Activated CD8-positive, alpha-beta T cell treated with anti-CD3 and anti-CD28 coated beads for 36 hours (primary cell): ENCODE measurements around the gene RIPPLY3. TPM values are rescaled to one million over a fixed set of nuclear protein-coding genes. Genes with fewer than 3 reads are reported as not detected.
A peak's percentile ranks its signal among the peaks of the same experiment; 100 is the strongest.

ENCODE experiments used
- ATAC-seq: fragments of 200-7000 bp; cut with Tn5 transposase; one replicate; pipeline ENCODE4 v1.10.0; 2021; ENCODE audit warnings: mild to moderate bottlenecking, moderate library complexity
- CTCF ChIA-PET: fragments of 350-600 bp; sonication (Branson Sonifier 250); formaldehyde crosslinking; loops from one replicate; lab custom pipeline; 2021; ENCODE audit warnings: antibody characterized with exemption; lab: Charles Lee
- POLR2A ChIA-PET: fragments of 350-600 bp; sonication (Branson Sonifier 250); formaldehyde crosslinking; loops from one replicate; lab custom pipeline; 2021; ENCODE audit warnings: antibody characterized with exemption; lab: Charles Lee
- DNase-seq: peaks from one replicate; pipeline ENCODE4 v3.0.0-alpha.2; 2020
- H3K27ac Mint-ChIP-seq: one replicate; pipeline ENCODE4 v1.8.0; 2021; ENCODE audit warnings: mild to moderate bottlenecking, mixed read lengths
- H3K27me3 Mint-ChIP-seq: one replicate; pipeline ENCODE4 v1.8.0; 2021; ENCODE audit warnings: mixed read lengths
- H3K36me3 Mint-ChIP-seq: one replicate; pipeline ENCODE4 v1.8.0; 2021; ENCODE audit warnings: low read depth, mixed read lengths
- H3K4me1 Mint-ChIP-seq: one replicate; pipeline ENCODE4 v1.8.0; 2021; ENCODE audit warnings: low read depth, mixed read lengths
- H3K4me3 Mint-ChIP-seq: one replicate; pipeline ENCODE4 v1.8.0; 2021; ENCODE audit warnings: mild to moderate bottlenecking, moderate library complexity, mixed read lengths
- H3K9me3 Mint-ChIP-seq: one replicate; pipeline ENCODE4 v1.8.0; 2021; ENCODE audit warnings: mixed read lengths
- intact Hi-C: fragments of 100-400 bp; cut with micrococcal nuclease; formaldehyde crosslinking; loops from one replicate; pipeline ENCODE4 v1.10.0; 2022
- total RNA-seq, 2 experiments: library from RNA; stranded (reverse); gene quantifications; one replicate each; pipeline ENCODE4 v1.2.3, GENCODE V29; 2021
- TF ChIP-seq, protein P1 (sequence below): fragments of 200-600 bp; IDR thresholded peaks from one replicate; pipeline ENCODE4 v1.8.0; 2022; ENCODE audit warnings: antibody characterized with exemption, mild to moderate bottlenecking

RIPPLY3 gene
- total RNA-seq, 2 experiments from 2014 or later = not detected

DNA sequence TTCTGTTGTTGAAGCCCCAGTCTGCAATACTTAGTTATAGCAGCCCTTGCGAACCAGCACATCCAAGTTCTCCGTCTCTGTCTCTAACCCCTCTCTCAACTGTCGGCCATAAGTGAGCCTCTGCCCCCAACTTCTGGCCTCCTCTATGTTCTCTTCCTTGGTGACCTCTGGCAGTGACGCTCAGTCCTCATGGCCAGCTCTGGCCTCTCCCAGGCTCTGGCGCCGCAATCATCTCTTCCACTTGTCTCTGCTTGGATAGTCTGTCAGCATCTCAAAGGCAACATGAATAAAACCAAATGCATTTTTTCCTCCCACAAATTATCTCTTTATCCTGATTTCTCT lies 31.7 kb upstream of the RIPPLY3 start:
- no peak for DNase-seq
- no peak for ATAC-seq
- Mint-ChIP-seq H3K9me3 (no peaks in the 10 kb centered on the region), H3K4me3 (no peak overlapping the region), H3K27ac (no peak overlapping the region), H3K36me3 (no peaks in the 10 kb centered on the region), H3K4me1 (peaks cover 21% of the 10 kb centered on the region), H3K27me3 (no peaks in the 10 kb centered on the region)
- ChIA-PET POLR2A (no interaction called here), CTCF (interaction anchor here (0.9 to 2.7 kb wide), 3 partner anchors 9 to 15 kb away, joined by 3 to 10 read pairs (median 9); partner anchors contain the start of gene HLCS)
- TF ChIP-seq, protein P1, sequence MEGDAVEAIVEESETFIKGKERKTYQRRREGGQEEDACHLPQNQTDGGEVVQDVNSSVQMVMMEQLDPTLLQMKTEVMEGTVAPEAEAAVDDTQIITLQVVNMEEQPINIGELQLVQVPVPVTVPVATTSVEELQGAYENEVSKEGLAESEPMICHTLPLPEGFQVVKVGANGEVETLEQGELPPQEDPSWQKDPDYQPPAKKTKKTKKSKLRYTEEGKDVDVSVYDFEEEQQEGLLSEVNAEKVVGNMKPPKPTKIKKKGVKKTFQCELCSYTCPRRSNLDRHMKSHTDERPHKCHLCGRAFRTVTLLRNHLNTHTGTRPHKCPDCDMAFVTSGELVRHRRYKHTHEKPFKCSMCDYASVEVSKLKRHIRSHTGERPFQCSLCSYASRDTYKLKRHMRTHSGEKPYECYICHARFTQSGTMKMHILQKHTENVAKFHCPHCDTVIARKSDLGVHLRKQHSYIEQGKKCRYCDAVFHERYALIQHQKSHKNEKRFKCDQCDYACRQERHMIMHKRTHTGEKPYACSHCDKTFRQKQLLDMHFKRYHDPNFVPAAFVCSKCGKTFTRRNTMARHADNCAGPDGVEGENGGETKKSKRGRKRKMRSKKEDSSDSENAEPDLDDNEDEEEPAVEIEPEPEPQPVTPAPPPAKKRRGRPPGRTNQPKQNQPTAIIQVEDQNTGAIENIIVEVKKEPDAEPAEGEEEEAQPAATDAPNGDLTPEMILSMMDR = no peak
- intact Hi-C loops = no loop called here

DNA sequence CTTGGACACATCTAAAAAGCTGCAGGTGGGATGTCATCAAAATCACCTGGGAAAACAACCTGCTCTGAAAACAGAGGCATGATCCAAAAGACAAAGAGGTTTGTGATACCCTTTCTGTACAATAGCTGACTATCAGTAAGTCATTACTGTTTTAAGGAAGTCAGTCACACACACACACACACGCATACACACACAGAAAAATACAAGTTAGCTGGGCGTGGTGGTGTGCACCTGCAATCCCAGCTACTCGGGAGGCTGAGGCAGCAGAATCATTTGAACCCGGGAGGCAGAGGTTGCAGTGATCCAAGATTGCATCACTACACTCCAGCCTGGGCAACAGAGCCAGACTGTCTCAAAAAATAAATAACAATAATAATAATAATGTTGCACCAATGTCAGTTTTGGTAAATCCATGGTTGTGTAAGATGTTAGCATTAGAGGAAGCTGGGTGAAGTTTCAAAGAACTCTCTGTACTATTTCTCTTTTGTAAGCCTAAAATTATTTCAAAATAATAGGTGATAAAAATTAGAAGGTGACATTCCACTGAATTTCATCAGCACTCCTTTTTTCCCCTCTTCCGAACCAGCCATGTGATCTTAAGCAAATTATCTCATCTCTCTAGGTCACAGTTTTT lies 30.2 kb upstream of the RIPPLY3 start:
- no peak for ATAC-seq
- TF ChIP-seq, protein P1 = no peak
- intact Hi-C loops = no loop called here
- H3K27ac Mint-ChIP-seq = peak overlapping the region; percentile 69
- ChIA-PET POLR2A (interaction anchor here (0.6 to 1.8 kb wide), 5 partner anchors 8 to 280 kb away, joined by 3 to 17 read pairs (median 3); no protein-coding TSS in a partner anchor), CTCF (interaction anchor here (0.6 to 4.7 kb wide), 23 partner anchors 9 to 346 kb away, joined by 3 to 33 read pairs (median 4); partner anchors contain the start of gene HLCS)
- H3K36me3 Mint-ChIP-seq = no peaks in the 10 kb centered on the region
- peaks cover 28% of the 10 kb centered on the region for H3K4me1 Mint-ChIP-seq
- H3K4me3 Mint-ChIP-seq = no peak overlapping the region
- no peak for DNase-seq
- H3K9me3 Mint-ChIP-seq = no peaks in the 10 kb centered on the region
- peaks cover 1% of the 10 kb centered on the region for H3K27me3 Mint-ChIP-seq

DNA sequence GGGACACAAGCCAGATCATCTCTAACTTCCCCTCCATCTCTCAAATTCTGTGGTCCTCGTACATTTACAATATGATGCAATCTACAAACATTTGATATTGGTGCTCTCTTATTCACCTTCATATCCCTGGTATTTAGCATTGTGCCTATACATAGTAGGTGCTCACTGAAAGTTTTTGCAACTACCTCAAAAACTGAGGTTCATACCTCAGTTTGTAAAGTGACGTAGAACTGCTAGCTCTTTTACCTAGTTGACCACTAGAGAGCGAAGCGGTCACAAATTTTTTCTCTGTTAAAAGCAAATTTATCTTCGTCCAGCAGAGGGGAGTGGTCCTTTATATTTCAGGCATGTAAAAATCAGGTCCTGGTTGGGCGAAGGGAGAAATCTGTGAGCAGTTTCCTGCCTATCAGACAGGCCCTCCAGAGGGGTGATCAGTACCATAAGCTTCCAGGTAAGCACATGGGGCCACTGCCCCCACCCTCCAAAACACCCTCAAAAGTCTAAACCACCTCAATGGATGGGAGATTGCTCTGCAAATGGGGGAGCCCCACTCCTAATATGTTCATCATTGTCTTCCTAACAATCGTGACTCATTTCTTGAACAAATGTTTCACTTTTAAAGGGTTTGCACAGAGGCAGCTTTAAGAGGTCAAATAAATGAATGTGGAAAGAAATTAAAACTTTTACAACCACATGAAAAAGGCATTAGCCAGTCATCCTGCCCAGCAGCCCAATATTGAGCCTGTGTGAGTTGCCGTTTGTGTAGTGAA lies 29.4 kb upstream of the RIPPLY3 start:
- Mint-ChIP-seq H3K36me3 (no peaks in the 10 kb centered on the region), H3K9me3 (no peaks in the 10 kb centered on the region), H3K27me3 (peaks cover 1% of the 10 kb centered on the region), H3K4me1 (peaks cover 32% of the 10 kb centered on the region), H3K27ac (peak overlapping the region; percentile 69), H3K4me3 (no peak overlapping the region)
- POLR2A ChIA-PET = interaction anchor here (0.8 to 1.8 kb wide), 4 partner anchors 9 to 12 kb away, joined by 3 to 17 read pairs (median 7); no protein-coding TSS in a partner anchor
- TF ChIP-seq, protein P1 = peak; percentile 77
- intact Hi-C loops = no loop called here
- peak; percentile 84 for DNase-seq
- peak; percentile 93 for ATAC-seq
- CTCF ChIA-PET = interaction anchor here (0.6 to 4.7 kb wide), 26 partner anchors 8 to 347 kb away, joined by 3 to 33 read pairs (median 4); partner anchors contain the start of gene HLCS

DNA sequence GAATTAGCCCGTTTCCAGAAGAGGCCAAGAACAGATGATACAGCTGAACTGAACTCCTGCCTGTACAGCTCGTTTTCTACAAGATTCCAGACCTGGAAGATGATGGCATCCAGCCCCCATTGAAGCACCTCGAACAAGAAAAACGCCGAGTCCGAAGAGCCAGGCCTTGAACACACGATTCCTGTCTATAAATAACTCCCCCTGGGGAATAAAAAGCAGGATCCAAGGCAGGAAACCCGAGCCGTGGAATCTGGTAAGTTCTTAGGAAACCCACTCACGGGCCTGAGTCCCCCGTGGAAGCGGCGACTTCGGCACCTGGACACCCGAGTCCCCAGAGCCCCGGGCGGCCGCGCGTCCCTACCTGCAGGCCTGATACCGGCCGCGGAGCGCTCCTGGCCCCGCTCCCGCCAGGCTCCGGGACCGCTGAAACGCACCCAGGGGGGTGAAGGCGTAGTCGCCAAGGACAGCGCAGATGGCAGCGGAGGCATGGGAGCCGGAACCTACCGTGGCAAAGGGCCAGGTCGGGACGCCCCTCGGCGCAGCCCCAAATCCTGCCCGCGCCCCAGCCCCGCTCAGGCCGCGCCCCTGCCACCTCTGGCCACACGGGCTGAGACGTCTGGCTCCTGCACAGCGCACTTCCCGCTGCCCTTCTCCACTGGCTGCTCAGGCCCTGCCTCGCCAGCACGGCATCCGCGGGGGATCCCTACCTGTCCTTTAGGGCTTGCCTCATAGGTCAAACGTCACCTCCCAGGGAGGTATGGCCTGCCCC lies 26.0 kb upstream of the RIPPLY3 start:
- Mint-ChIP-seq H3K4me1 (peaks cover 32% of the 10 kb centered on the region), H3K36me3 (no peaks in the 10 kb centered on the region), H3K9me3 (no peaks in the 10 kb centered on the region), H3K27me3 (peaks cover 1% of the 10 kb centered on the region), H3K4me3 (peak overlapping the region; percentile 72), H3K27ac (peak overlapping the region; percentile 52)
- intact Hi-C loops = loop anchor here (10.0 kb wide), 1 partner anchor 94 kb away; the partner anchor contains the start of genes PIGP and TTC3
- peak; percentile 23 for DNase-seq
- TF ChIP-seq, protein P1 = no peak
- POLR2A ChIA-PET = interaction anchor here (1.6 kb wide), 1 partner anchor 9 kb away, joined by 4 read pairs; no protein-coding TSS in a partner anchor
- ATAC-seq = peak; percentile 15
- CTCF ChIA-PET = interaction anchor here (0.8 to 2.0 kb wide), 4 partner anchors 10 to 30 kb away, joined by 3 to 5 read pairs (median 4); no protein-coding TSS in a partner anchor
